HL-60/S4 treated with retinoic acid at 250 ng/mL for 4 days and 3 days (cell line): ENCODE results near the gene KHSRP.

Experiments used
- in situ Hi-C: fragments of 300-500 bp; cut with MboI; formaldehyde crosslinking; loops from 2 replicates; pipeline ENCODE4 v1.7.0; 2022; ENCODE audit warnings: low sequenced_read_pairs

The KHSRP gene

DNA sequence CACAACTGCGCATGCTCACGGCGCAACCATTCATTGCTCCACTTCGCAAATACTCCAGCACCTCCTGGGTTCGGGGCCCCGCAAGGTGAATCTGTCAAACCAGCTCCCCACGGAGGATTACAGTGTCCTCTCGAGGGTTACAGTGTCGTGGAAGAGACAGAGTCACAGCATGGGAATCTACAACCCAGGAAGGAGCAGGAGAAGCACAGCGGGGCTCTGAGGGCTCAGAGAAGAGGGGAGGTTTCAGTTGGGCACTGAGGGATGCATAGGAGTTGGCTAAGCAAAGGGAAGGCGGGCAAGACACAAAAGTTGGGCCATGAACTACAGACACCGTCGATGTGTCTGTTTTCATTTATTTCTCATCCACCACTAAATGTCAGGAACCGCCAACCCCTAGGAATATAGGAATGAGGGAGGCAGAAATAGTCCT, 30.6 kb downstream of the KHSRP start:
- in situ Hi-C loops, result no loop called here

DNA sequence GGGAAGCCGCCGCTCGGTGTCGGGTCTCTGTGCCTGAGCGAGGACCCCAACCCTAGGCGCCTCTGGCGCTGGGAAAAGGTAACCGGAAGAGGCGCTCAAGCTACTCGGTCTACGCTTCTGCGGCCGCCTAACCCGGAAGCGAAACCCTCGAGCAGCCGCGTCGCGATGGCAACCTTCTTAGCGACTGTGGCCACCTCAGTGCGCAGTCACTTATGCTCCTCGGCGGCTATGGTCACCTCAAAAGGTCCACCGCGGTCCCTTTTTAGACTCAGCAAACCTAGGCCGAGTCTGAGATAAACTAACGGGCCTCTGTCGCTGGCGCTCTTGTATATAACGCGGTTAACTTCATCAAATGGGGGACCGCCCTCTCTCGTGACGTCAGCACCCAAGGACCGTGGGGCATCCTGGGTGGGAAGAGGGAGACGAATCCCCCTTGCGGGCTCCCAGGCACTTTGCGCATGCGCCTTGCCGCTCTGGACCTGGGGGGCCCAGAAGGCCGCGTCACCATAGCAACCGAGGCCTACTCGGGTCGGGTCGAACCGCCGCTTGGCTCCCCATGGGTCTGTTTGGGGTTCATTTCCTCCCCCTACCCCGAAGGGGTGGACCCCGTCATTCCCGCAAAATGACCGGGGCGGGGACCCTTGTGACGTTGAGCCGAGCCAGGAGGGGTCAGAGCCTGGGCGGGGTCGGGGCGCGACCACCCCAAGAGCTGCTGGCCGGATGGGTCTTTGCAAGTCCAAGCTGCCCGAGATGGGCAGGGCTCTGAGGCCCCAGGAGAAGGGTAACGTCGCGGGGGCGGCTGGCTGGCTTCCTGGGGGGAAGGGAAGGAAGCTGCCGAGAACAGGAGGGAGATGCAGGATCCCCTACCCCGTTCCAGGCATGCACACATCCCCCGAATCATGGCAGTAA, 31.3 kb downstream of the KHSRP start, which contains the start of gene GTF2F1:
Gene GTF2F1 (minus strand): TSS at position 91 of the 909 bp plus-strand sequence. CDS start 169 bp downstream, outside the sequence.
- in situ Hi-C loops, result no loop called here

GRCh38 chr19:6392221-6393073, 32.2 kb downstream of the KHSRP start:
- in situ Hi-C loops, result no loop called here

- in situ Hi-C loops, result no loop called here
These were observed 37.2 kb downstream of the KHSRP start for GRCh38 chr19:6387372-6387771.

GRCh38 chr19:6384381-6384780, 40.2 kb downstream of the KHSRP start:
- in situ Hi-C loops, result no loop called here

DNA sequence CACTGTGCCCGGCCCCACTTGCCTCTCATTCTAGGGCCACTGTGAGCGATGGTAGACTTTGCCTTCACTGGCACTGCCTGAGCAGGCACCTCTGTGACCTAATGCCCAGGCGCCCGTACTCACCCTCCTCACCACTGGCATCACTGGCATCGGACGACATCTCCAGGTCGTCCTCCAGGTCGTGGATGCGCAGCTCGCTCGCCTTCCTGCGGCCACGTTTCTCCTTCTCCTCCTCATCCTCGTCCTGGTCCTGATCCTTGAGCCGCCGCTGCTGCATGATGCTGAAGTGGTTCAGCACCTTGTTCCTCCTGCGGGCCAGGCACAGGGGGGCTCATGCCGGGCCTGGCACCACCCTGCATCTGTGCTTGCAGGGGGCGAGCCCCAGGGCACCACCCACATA, 41.4 kb downstream of the KHSRP start:
- in situ Hi-C loops, result no loop called here

DNA sequence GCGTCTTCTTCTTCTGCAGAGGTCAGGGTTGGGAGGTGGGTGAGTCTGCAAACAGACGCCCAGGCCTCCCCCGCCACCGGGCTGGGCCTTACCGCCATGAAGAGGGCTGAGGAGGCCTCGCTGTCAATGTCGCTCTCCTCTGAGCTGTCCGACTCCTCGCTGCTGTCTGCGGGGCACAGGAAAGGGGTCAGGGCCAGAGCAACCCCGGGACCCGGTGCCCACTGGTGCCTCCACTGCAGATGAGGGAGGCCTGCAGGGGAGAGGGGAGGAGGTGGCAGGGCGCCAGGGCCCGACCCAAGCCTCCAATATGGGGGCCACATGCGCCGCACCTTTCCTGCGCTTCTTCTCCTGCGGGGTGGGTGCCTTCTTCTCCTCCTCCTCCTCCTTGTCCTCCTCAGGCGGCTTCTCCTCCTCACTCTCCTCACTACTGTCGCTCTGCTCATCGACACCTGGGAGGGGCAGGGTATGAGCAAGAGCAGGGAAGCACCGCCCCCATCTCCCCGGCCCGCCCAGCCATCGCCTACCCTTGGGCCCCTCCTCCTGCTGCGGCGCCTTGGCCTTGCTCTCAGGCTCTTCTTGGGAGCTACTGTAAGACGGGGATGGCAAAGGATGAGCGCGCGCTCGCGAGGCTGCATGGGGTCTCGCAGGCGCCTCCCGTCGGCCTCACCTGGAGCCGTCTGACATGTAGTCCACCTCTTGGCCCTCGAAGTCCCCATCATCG, 43.4 kb downstream of the KHSRP start:
- in situ Hi-C loops, result no loop called here

DNA sequence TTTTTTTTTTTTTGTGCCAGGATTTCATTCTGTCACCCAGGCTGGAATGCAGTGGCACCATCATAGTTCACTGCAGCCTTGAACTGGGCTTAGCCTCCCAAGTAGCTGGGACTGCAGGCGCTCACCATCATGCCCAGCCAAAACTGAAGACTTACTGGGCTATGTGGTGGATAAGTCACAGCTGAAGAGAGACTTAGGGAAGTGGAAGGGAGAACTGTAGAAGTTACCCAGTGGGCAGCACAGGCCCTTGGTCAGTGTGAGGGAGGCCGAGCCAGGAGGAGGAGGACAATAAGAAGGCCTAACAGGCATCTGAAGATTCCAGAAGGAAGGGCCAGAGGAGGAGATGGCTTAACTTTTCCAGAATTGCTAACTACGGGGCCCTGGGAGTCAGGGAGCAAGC, 44.9 kb downstream of the KHSRP start:
- in situ Hi-C loops, result no loop called here

DNA sequence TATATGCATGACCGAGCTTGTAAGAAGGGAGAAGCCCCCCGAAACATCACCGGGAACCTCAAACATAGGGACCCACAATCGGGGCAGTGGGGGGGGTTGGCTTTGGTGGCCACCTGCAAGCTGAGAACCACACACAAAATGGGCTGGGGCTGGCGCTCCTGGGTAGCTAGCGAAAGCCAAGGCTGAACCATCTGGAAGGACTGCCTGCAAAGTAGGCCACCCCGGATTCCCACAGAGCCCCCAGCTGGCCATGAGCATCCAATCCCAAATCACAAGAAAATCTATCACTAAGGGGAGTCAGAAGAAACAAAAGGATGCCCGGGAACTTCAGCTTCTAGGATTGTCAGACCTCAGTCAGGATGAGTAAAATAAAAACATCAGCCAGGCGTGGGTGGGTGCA, 46.1 kb downstream of the KHSRP start:
- in situ Hi-C loops, result no loop called here

- in situ Hi-C loops, result no loop called here
These were observed 46.6 kb downstream of the KHSRP start for GRCh38 chr19:6378041-6378440.

DNA sequence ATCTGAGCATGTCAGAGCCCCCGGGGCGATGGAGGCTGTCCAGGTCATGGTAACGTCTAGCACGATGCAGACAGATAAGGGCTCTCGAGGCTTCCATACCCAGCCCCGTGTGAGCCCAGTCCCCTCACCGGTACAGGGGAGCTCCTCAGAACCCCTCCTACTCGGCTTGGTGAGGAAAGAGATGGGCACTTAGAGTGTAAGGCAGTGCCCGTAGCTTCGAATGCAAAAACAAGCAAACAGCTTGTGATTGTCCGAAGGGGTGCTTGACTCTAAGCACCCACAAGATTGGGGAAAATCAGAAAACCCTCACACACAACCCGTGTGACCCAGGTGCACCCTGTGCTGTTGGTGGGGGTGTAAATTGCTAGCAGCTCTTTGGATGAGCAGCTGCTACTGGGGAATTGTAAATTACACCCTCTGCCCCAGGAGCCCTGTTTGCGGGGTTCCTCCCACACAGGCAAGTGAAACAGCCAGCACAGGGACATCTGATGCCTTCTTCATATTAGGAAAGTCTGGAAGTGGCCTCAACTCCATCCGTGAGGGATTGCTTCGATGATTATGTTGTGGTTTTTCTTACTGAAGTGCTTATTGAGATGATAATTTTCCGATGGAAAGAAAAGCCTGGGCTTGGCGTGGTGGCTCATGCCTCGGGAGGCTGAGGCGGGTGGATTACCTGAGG, 48.0 kb downstream of the KHSRP start:
- in situ Hi-C loops, result no loop called here

GRCh38 chr19:6375411-6376010, 49.1 kb downstream of the KHSRP start, which contains the start of gene PSPN:
Gene PSPN, minus strand, starts transcription at chr19:6375933. Its CDS starts 84 bp downstream, at chr19:6375849.
- in situ Hi-C loops, result no loop called here

- in situ Hi-C loops, result no loop called here
These were observed 49.8 kb downstream of the KHSRP start for GRCh38 chr19:6374711-6375410.

- in situ Hi-C loops, result no loop called here
These were observed 50.4 kb downstream of the KHSRP start for GRCh38 chr19:6374161-6374709.

DNA sequence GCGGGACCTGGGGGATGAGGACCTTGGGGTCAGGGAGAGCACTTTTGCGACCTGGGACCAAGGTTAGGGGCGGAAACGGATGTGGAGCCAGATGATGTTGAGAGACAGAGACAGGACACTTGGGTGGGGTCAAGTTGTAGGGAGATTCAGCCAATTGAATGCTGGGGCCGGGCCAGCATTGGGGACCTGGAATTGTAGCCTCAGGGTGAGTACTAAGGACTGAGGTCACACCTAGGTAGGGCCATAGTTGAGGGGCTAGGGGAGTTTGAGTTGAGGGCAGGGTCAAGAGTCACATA, 50.9 kb downstream of the KHSRP start:
- in situ Hi-C loops, result no loop called here

DNA sequence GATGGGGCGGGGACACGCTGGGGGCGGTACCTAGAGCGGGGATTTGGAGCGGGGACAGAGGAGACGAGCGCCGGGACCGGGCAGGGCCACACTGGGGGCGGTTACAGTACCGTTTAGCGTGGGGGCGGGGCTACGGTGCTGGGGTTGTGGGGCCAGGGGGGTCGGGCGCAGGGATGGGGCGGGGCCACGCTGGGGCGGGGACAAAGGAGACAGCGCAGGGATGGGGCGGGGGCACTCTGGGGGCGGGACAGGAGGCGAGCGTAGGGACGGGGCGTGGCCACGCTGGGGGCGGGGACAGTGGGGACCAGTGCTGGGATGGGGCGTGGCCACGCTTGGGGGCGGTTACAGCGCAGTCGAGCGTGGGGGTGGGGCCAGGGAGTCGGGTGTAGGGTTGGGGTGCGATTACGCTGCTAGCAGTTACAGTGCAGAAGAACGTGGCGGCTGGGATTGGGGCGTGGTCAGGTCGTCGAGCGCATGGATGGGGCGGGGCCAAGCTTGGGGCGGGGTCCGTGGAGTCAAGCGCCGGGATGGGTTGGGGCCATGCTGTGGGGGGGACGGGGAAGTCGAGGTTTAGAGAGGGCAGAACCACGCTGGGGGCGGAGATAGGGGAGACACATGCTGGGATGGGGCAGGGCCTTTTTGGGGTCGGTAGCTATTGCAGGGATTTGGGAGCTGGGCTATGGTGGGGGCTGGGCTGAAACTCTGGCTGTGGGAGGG, 51.4 kb downstream of the KHSRP start:
- in situ Hi-C loops, result no loop called here

DNA sequence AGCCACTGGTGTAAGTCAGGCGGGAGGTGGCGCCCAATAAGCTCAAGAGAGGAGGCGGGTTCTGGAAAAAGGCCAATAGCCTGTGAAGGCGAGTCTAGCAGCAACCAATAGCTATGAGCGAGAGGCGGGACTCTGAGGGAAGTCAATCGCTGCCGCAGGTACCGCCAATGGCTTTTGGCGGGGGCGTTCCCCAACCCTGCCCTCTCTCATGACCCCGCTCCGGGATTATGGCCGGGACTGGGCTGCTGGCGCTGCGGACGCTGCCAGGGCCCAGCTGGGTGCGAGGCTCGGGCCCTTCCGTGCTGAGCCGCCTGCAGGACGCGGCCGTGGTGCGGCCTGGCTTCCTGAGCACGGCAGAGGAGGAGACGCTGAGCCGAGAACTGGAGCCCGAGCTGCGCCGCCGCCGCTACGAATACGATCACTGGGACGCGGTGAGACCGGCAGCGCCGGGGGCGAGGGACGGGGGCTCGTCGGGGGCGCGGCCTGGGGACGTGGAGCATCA, 52.0 kb downstream of the KHSRP start, which contains the start of gene ALKBH7:
Gene ALKBH7 (plus strand): TSS at position 201 of the 502 bp plus-strand sequence. CDS start 27 bp downstream, at position 228.
- in situ Hi-C loops, result no loop called here

GRCh38 chr19:6364353-6364752, 60.3 kb downstream of the KHSRP start:
- in situ Hi-C loops, result no loop called here
